Stomach (tissue), 19 donors: ENCODE results near the gene CEACAM6. TPM values are rescaled to one million over a fixed set of nuclear protein-coding genes. Genes with fewer than 3 reads are reported as not detected.

ENCODE experiments used
- DNase-seq, 2 donors: peaks; one replicate each; pipeline versions ENCODE4 v3.0.0 to v3.0.0-alpha.2; 2013 to 2019
- H3K27ac ChIP-seq, 5 donors: fragments of 200-600 bp in 4 of 5; sonication (generic) in 4 of 5; one replicate each; pipeline ENCODE4 v1.5.1; 2013 to 2019; ENCODE audit warnings: mild to moderate bottlenecking in 1 of 5, moderate library complexity in 1 of 5
- H3K27me3 ChIP-seq, 3 donors: fragments of 200-600 bp; sonication (generic); one replicate each; pipeline ENCODE4 v1.5.1; 2017 to 2019; ENCODE audit warnings: mixed run types in 1 of 3
- H3K36me3 ChIP-seq, 4 donors: fragments of 200-600 bp; sonication (generic); 1 replicate in 3 of 4; 2 replicates in 1 of 4; pipeline ENCODE4 v1.5.1; 2016 to 2019
- H3K4me1 ChIP-seq, 4 donors: fragments of 200-600 bp; sonication (generic); one replicate each; pipeline ENCODE4 v1.5.1; 2016 to 2019
- H3K4me3 ChIP-seq, 4 donors: fragments of 200-600 bp; sonication (generic) in 3 of 4; one replicate each; pipeline ENCODE4 v1.5.1; 2016 to 2019; ENCODE audit warnings: mild to moderate bottlenecking in 1 of 4
- H3K9me3 ChIP-seq, 4 donors: fragments of 200-600 bp; sonication (generic); one replicate each; pipeline ENCODE4 v1.5.1; 2016 to 2019
- EP300 ChIP-seq: sonication (generic); formaldehyde crosslinking; IDR thresholded peaks from one replicate; pipeline ENCODE4 v1.6.1; 2017; ENCODE audit warnings: antibody characterized with exemption
- POLR2A ChIP-seq, 4 donors: fragments of 450-650 bp; IDR thresholded peaks; one replicate each; pipeline ENCODE4 v1.6.1; 2016; ENCODE audit warnings: antibody characterized with exemption in 4 of 4, control low read depth in 2 of 4, mild to moderate bottlenecking in 1 of 4, moderate library complexity in 1 of 4
- POLR2AphosphoS5 ChIP-seq, 3 donors: sonication (generic); formaldehyde crosslinking; IDR thresholded peaks; one replicate each; pipeline ENCODE4 v1.6.1; 2016; ENCODE audit warnings: antibody characterized with exemption in 3 of 3
- WGBS, 5 donors: extraction: QIAGEN DNeasy Blood & Tissue Kit in 3 of 5; methylation state at CpG; one replicate each; pipeline versions ENCODE4 v1.1.5 to v1.1.7; 2013 to 2018; 5-methylcytosine and 5-hydroxymethylcytosine counted together
- intact Hi-C: fragments of 100-400 bp; cut with DNase I; formaldehyde crosslinking; loops from one replicate; pipeline ENCODE4 v1.15.1; 2023; ENCODE audit warnings: low total_unique reads
- long read RNA-seq, 10 donors: transcript quantifications; one replicate each; lab custom pipeline, GENCODE V29; 2026
- polyA plus RNA-seq, 3 donors: library from polyadenylated mRNA; stranded (reverse); fragments of 200-250 nt; gene quantifications; one replicate each; pipeline ENCODE4 v1.2.3, GENCODE V29; 2013
- total RNA-seq, 5 donors: library from RNA; depleted of rRNA; stranded (reverse); fragments of >200 nt; gene quantifications; one replicate each; pipeline versions ENCODE4 v1.1.0 to v1.2.3, GENCODE V29; 2014 to 2016
- TF ChIP-seq, protein P1 (sequence below), 7 experiments: fragments of 450-650 bp in 4 of 7; fragments of 200-600 bp in 3 of 7; sonication (generic) in 3 of 7; IDR thresholded peaks; one replicate each; pipeline ENCODE4 v1.5.1; 2016 to 2019; ENCODE audit warnings: antibody characterized with exemption in 7 of 7, control low read depth in 2 of 7, mild to moderate bottlenecking in 1 of 7
- donor health status: healthy with polysubstance abuse.
- donor health status: Bipolar disorder and iron deficiency.
- donor health status: healthy.

CEACAM6 gene
- 10 to 100 TPM in 2 of 5 donors, 1 to 10 TPM in 1, not detected in 2; 5.5 to 16.2 (median 14.7) TPM for total RNA-seq
- 10 to 100 TPM in 1 of 3 donors, 1 to 10 TPM in 2; 1.7 to 29.6 (median 7.8) TPM for polyA plus RNA-seq
- long read RNA-seq, donor 1, partial matches to known transcripts = 0 of 4 reads
- long read RNA-seq, donor 1, other reads (novel, unspliced or antisense) = 0 of 4 reads
- long read RNA-seq, donor 2, transcript CEACAM6-201 (6 exons, 2,700 nt) = major isoform, 10 of 46 reads
- long read RNA-seq, donor 2, partial matches to known transcripts = 36 of 46 reads
- long read RNA-seq, donor 2, other reads (novel, unspliced or antisense) = 0 of 46 reads
- long read RNA-seq, donor 3 = 0 reads
- long read RNA-seq, donor 4, partial matches to known transcripts = 0 of 2 reads
- long read RNA-seq, donor 4, other reads (novel, unspliced or antisense) = 0 of 2 reads
- long read RNA-seq, donor 5 = 0 reads
- long read RNA-seq, donor 6, partial matches to known transcripts = 0 of 2 reads
- long read RNA-seq, donor 6, other reads (novel, unspliced or antisense) = 0 of 2 reads
- long read RNA-seq, donor 7, transcript CEACAM6-201 (6 exons, 2,700 nt) = major isoform, 8 of 33 reads
- long read RNA-seq, donor 7, partial matches to known transcripts = 25 of 33 reads
- long read RNA-seq, donor 7, other reads (novel, unspliced or antisense) = 0 of 33 reads
- long read RNA-seq, donor 8 = 0 reads
- long read RNA-seq, donor 9 = 0 reads
- long read RNA-seq, donor 10, partial matches to known transcripts = 20 of 24 reads
- long read RNA-seq, donor 10, other reads (novel, unspliced or antisense) = 0 of 24 reads

DNA sequence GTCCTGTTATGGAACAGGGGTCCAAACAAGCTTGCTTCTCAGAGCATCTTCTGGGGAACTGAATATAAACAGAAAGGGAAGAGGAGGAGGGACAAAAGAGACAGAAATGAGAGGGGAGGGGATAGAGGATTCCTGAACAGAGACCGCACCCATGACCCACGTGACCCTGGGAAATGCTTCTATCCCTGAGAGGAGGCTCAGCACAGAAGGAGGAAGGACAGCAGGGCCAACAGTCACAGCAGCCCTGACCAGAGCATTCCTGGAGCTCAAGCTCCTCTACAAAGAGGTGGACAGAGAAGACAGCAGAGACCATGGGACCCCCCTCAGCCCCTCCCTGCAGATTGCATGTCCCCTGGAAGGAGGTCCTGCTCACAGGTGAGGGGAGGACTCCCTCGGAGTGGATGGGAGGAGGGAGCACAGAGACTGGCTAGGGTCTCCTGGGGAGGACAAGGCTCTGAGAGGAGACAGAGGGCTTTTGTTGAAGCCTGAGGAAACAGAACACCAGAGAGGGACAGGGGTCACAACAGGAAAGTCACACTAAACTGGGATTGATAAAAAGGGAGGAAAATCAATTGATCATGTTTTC is at the start of gene CEACAM6:
CEACAM6 (plus strand) TSS at position 203 of the 586 bp plus-strand sequence; CDS start at position 312, 109 bp downstream.
- intact Hi-C loops = no loop called here
- H3K9me3 ChIP-seq = no peaks in the 10 kb centered on the region
- H3K4me1 ChIP-seq = peaks cover 5 to 32% (median 21%) of the 10 kb centered on the region in 4 donors
- no peak for DNase-seq
- WGBS, 5 donors = 38 to 49% (median 40%) methylated on average over 3 of the region's 3 CpGs
- no peak within 1 kb of the TSS for H3K27ac ChIP-seq
- TF ChIP-seq, protein P1, sequence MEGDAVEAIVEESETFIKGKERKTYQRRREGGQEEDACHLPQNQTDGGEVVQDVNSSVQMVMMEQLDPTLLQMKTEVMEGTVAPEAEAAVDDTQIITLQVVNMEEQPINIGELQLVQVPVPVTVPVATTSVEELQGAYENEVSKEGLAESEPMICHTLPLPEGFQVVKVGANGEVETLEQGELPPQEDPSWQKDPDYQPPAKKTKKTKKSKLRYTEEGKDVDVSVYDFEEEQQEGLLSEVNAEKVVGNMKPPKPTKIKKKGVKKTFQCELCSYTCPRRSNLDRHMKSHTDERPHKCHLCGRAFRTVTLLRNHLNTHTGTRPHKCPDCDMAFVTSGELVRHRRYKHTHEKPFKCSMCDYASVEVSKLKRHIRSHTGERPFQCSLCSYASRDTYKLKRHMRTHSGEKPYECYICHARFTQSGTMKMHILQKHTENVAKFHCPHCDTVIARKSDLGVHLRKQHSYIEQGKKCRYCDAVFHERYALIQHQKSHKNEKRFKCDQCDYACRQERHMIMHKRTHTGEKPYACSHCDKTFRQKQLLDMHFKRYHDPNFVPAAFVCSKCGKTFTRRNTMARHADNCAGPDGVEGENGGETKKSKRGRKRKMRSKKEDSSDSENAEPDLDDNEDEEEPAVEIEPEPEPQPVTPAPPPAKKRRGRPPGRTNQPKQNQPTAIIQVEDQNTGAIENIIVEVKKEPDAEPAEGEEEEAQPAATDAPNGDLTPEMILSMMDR (IDR thresholded peaks at IDR 0.05) = no peak
- no peak for TF ChIP-seq POLR2A (IDR thresholded peaks at IDR 0.05)
- TF ChIP-seq EP300 = no peak
- no peak for TF ChIP-seq POLR2AphosphoS5 (IDR thresholded peaks at IDR 0.05)
- H3K4me3 ChIP-seq = no peak within 1 kb of the TSS
- H3K27me3 ChIP-seq = peaks cover 0 to 37% (median 0%) of the 10 kb centered on the region in 3 donors
- no peaks in the 10 kb centered on the region for H3K36me3 ChIP-seq

DNA sequence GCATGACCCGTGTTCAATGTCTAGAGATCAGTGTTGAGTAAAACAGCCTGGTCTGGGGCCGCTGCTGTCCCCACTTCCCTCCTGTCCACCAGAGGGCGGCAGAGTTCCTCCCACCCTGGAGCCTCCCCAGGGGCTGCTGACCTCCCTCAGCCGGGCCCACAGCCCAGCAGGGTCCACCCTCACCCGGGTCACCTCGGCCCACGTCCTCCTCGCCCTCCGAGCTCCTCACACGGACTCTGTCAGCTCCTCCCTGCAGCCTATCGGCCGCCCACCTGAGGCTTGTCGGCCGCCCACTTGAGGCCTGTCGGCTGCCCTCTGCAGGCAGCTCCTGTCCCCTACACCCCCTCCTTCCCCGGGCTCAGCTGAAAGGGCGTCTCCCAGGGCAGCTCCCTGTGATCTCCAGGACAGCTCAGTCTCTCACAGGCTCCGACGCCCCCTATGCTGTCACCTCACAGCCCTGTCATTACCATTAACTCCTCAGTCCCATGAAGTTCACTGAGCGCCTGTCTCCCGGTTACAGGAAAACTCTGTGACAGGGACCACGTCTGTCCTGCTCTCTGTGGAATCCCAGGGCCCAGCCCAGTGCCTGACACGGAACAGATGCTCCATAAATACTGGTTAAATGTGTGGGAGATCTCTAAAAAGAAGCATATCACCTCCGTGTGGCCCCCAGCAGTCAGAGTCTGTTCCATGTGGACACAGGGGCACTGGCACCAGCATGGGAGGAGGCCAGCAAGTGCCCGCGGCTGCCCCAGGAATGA is 48.4 kb upstream of the CEACAM6 start:
- Histone ChIP-seq H3K4me3 (peak overlapping the region; percentile 23 to 37 (median 31)), H3K27me3 (peaks cover 0 to 60% (median 0%) of the 10 kb centered on the region in 3 donors), H3K36me3 (no peaks in the 10 kb centered on the region), H3K9me3 (no peaks in the 10 kb centered on the region), H3K4me1 (no peaks in the 10 kb centered on the region), H3K27ac (peak overlapping the region in 1 of 5 donors; percentile 64)
- intact Hi-C loops = no loop called here
- WGBS, 5 donors = 13 to 19% (median 13%) methylated on average over 21 to 26 of the region's 26 CpGs
- peak; percentile 79 to 84 for DNase-seq
- no peak for TF ChIP-seq EP300
- TF ChIP-seq, protein P1 (IDR thresholded peaks at IDR 0.05) = peak in 5 of 7 experiments; percentile 67 to 99 (median 86)

DNA sequence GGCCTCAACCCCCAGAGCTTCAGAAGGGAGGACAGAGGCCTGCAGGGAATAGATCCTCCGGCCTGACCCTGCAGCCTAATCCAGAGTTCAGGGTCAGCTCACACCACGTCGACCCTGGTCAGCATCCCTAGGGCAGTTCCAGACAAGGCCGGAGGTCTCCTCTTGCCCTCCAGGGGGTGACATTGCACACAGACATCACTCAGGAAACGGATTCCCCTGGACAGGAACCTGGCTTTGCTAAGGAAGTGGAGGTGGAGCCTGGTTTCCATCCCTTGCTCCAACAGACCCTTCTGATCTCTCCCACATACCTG is 47.9 kb upstream of the CEACAM6 start:
- Histone ChIP-seq H3K9me3 (no peaks in the 10 kb centered on the region), H3K27me3 (peaks cover 0 to 62% (median 0%) of the 10 kb centered on the region in 3 donors), H3K27ac (no peak overlapping the region), H3K36me3 (no peaks in the 10 kb centered on the region), H3K4me3 (no peak overlapping the region), H3K4me1 (no peaks in the 10 kb centered on the region)
- DNase-seq = no peak
- WGBS, 5 donors = 45 to 60% (median 49%) methylated on average over 5 of the region's 5 CpGs
- intact Hi-C loops = no loop called here
- TF ChIP-seq, protein P1 (IDR thresholded peaks at IDR 0.05) = no peak
- TF ChIP-seq POLR2A (IDR thresholded peaks at IDR 0.05) (no peak), POLR2AphosphoS5 (IDR thresholded peaks at IDR 0.05) (no peak), EP300 (no peak)

DNA sequence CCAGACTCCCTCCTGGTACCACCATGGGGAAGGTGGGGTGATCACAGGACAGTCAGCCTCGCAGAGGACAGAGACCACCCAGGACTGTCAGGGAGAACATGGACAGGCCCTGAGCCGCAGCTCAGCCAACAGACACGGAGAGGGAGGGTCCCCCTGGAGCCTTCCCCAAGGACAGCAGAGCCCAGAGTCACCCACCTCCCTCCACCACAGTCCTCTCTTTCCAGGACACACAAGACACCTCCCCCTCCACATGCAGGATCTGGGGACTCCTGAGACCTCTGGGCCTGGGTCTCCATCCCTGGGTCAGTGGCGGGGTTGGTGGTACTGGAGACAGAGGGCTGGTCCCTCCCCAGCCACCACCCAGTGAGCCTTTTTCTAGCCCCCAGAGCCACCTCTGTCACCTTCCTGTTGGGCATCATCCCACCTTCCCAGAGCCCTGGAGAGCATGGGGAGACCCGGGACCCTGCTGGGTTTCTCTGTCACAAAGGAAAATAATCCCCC is 47.4 kb upstream of the CEACAM6 start:
- H3K27ac ChIP-seq = no peak overlapping the region
- 71 to 90% (median 80%) methylated on average over 2 to 5 of the region's 5 CpGs for WGBS, 5 donors
- DNase-seq = no peak
- H3K36me3 ChIP-seq = no peaks in the 10 kb centered on the region
- intact Hi-C loops = no loop called here
- TF ChIP-seq EP300 (no peak), POLR2AphosphoS5 (IDR thresholded peaks at IDR 0.05) (no peak), POLR2A (IDR thresholded peaks at IDR 0.05) (no peak)
- TF ChIP-seq, protein P1 (IDR thresholded peaks at IDR 0.05) = no peak
- peaks cover 0 to 62% (median 0%) of the 10 kb centered on the region in 3 donors for H3K27me3 ChIP-seq
- H3K4me3 ChIP-seq = no peak overlapping the region
- no peaks in the 10 kb centered on the region for H3K4me1 ChIP-seq
- H3K9me3 ChIP-seq = no peaks in the 10 kb centered on the region
